Duodenal mucosa (tissue), 2 donors: Measurements from ENCODE around the gene UBA52.
"Not testable (repeated sequence)": the region's sequence is repeated elsewhere in the genome, so short reads cannot be mapped to it uniquely, and the experiment has no call there.

Experiments
- H3K27ac ChIP-seq: one replicate; pipeline ENCODE4 v1.7.0; 2013; ENCODE audit warnings: low read depth, low read length
- H3K27me3 ChIP-seq, 2 donors: one replicate each; pipeline ENCODE4 v1.7.0; 2013; ENCODE audit warnings: low read length in 2 of 2, control low read depth in 1 of 2; ENCODE audit not compliant: insufficient read depth in 2 of 2, control insufficient read depth in 1 of 2
- H3K36me3 ChIP-seq, 2 donors: one replicate each; pipeline ENCODE4 v1.7.0; 2013; ENCODE audit warnings: low read length in 2 of 2, control low read depth in 1 of 2; ENCODE audit not compliant: insufficient read depth in 2 of 2, control insufficient read depth in 1 of 2
- H3K4me1 ChIP-seq, 2 donors: one replicate each; pipeline ENCODE4 v1.7.0; 2013; ENCODE audit warnings: low read length in 2 of 2, control low read depth in 1 of 2; ENCODE audit not compliant: insufficient read depth in 2 of 2, control insufficient read depth in 1 of 2
- H3K4me3 ChIP-seq, 2 donors: one replicate each; pipeline ENCODE4 v1.7.0; 2013; ENCODE audit warnings: low read length in 2 of 2, low read depth in 1 of 2
- H3K9ac ChIP-seq, 2 donors: one replicate each; pipeline ENCODE4 v1.7.0; 2013; ENCODE audit warnings: low read length in 2 of 2, low read depth in 1 of 2
- H3K9me3 ChIP-seq, 2 donors: one replicate each; pipeline ENCODE4 v1.7.0; 2013; ENCODE audit warnings: low read length in 2 of 2, control low read depth in 1 of 2; ENCODE audit not compliant: control insufficient read depth in 1 of 2

The UBA52 gene

GRCh38 chr19:18600692-18601397 lies 29.2 kb downstream of the UBA52 start:
- H3K4me1 ChIP-seq, H3K4me3 ChIP-seq, H3K36me3 ChIP-seq, H3K27ac ChIP-seq, H3K9me3 ChIP-seq, H3K9ac ChIP-seq: not testable (repeated sequence)
- peaks cover 57 to 63% of the 10 kb centered on the region in 2 donors for H3K27me3 ChIP-seq

DNA sequence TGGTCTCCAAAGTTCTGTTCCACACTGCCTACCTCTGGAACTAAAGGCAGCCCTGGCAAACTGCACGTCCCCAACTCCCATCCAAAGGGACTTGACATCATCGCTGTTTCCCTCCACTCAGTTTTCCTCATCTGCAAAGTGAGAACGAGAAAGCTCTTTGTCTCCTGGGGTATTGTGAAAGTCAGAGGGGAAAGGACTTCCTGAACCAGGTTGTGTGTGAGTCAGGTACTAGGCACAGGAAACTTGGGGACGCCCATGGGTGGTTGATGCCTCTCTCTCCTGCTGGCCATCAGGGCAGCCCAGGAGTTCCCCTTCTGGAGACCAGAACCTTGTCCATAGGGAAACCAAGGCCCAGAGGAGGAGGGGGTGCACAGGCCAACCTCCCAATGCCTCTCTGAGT lies 30.2 kb downstream of the UBA52 start:
- Histone ChIP-seq H3K4me1 (peaks cover 0 to 2% of the 10 kb centered on the region in 2 donors), H3K9me3 (no peaks in the 10 kb centered on the region), H3K36me3 (no peaks in the 10 kb centered on the region), H3K27me3 (peaks cover 54 to 57% of the 10 kb centered on the region in 2 donors), H3K27ac (no peak overlapping the region), H3K4me3 (no peak overlapping the region), H3K9ac (no peak overlapping the region)

GRCh38 chr19:18603255-18603957 lies 31.7 kb downstream of the UBA52 start:
- peaks cover 59 to 61% of the 10 kb centered on the region in 2 donors for H3K27me3 ChIP-seq
- H3K9me3 ChIP-seq: no peaks in the 10 kb centered on the region
- H3K4me3 ChIP-seq: no peak overlapping the region
- no peak overlapping the region for H3K27ac ChIP-seq
- H3K4me1 ChIP-seq: no peaks in the 10 kb centered on the region
- H3K36me3 ChIP-seq: no peaks in the 10 kb centered on the region
- no peak overlapping the region for H3K9ac ChIP-seq

DNA sequence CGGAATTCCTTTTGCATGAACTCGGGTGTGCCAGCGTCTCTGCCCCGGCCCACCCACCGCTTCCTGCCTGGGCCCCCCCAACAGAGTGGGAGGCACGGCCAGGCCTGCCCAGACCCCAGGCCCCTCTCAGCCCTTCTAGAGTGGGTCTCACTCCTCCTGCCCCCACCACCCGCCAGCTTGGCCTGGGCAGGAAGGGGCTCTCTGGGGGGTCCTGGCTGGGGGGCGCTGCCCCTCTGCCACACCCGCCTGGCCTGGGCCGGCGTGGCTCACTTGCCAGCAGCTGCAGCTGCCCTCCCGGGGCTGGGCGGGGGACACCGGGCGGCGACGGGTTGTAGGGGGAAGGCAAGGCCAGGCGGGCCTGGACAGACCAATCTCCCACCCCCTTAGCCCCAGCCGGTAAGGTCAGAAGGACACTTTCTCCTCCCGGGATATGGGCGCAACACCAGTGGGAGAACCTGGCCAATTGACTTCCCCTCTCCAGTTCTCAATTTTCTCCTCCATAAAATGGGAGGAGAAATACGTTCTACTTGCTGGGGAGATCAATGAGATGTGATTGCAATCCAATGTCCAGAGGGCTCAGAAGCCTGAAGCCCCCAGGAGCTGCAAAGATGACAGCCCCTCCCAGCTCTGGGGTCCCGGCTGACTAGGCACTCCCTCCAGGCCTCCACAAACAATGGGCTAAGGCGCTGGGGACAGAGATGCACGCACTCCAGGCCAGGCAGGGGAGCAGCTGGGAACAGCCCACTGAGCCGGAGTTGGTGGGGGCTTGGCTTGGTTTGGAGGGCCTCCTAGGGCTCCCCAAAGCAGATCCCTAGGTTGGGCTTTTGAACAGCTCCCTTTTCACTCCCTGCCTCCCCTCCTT lies 32.5 kb downstream of the UBA52 start:
- H3K9me3 ChIP-seq: no peaks in the 10 kb centered on the region
- H3K4me3 ChIP-seq: no peak overlapping the region
- no peak overlapping the region for H3K9ac ChIP-seq
- H3K27ac ChIP-seq: no peak overlapping the region
- H3K27me3 ChIP-seq: peaks cover 62 to 63% of the 10 kb centered on the region in 2 donors
- no peaks in the 10 kb centered on the region for H3K36me3 ChIP-seq
- no peaks in the 10 kb centered on the region for H3K4me1 ChIP-seq

DNA sequence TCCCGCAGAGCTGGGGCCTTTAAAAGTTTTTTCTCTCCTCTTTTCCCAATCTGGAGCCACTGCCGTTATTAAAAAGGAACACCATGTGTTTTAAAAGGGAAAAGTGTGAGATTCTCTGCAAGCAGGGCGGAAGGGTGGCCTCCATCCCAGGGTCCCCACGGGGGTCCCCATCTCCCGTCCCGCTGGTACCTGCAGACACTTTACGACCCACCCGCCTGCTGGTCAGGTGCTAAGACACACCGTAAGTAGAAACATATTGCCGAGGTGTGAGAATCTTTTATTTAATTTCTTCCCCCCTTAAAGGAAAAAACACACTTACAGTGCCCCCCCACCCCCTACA lies 33.1 kb downstream of the UBA52 start:
- no peaks in the 10 kb centered on the region for H3K36me3 ChIP-seq
- no peak overlapping the region for H3K9ac ChIP-seq
- peaks cover 62 to 63% of the 10 kb centered on the region in 2 donors for H3K27me3 ChIP-seq
- H3K4me1 ChIP-seq: no peaks in the 10 kb centered on the region
- H3K4me3 ChIP-seq: no peak overlapping the region
- H3K27ac ChIP-seq: no peak overlapping the region
- no peaks in the 10 kb centered on the region for H3K9me3 ChIP-seq

DNA sequence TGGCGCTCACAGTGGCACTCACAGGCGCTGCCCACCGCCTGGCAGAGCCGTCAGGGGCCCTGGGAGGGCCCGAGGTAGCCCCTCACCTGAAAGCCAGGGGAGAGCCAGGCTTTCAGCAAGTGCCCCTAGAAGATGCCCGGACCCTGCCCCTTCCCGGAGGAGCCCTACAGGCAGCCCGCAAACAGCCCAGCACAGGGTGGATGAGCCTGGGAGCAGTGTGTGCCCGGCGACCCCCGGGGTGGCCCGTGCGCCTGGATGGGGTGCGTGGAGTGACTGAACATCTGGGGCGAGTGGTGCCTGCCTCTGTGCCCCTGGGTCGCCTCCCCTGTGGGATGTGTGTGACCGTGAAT lies 33.5 kb downstream of the UBA52 start:
- Histone ChIP-seq H3K9me3 (no peaks in the 10 kb centered on the region), H3K36me3 (no peaks in the 10 kb centered on the region), H3K4me3 (no peak overlapping the region), H3K27me3 (peaks cover 65 to 66% of the 10 kb centered on the region in 2 donors), H3K9ac (no peak overlapping the region), H3K27ac (no peak overlapping the region), H3K4me1 (no peaks in the 10 kb centered on the region)

GRCh38 chr19:18605546-18606280 lies 34.1 kb downstream of the UBA52 start:
- H3K4me3 ChIP-seq: no peak overlapping the region
- no peaks in the 10 kb centered on the region for H3K4me1 ChIP-seq
- H3K27ac ChIP-seq: no peak overlapping the region
- H3K36me3 ChIP-seq: no peaks in the 10 kb centered on the region
- H3K27me3 ChIP-seq: peaks cover 70 to 71% of the 10 kb centered on the region in 2 donors
- no peaks in the 10 kb centered on the region for H3K9me3 ChIP-seq
- no peak overlapping the region for H3K9ac ChIP-seq

DNA sequence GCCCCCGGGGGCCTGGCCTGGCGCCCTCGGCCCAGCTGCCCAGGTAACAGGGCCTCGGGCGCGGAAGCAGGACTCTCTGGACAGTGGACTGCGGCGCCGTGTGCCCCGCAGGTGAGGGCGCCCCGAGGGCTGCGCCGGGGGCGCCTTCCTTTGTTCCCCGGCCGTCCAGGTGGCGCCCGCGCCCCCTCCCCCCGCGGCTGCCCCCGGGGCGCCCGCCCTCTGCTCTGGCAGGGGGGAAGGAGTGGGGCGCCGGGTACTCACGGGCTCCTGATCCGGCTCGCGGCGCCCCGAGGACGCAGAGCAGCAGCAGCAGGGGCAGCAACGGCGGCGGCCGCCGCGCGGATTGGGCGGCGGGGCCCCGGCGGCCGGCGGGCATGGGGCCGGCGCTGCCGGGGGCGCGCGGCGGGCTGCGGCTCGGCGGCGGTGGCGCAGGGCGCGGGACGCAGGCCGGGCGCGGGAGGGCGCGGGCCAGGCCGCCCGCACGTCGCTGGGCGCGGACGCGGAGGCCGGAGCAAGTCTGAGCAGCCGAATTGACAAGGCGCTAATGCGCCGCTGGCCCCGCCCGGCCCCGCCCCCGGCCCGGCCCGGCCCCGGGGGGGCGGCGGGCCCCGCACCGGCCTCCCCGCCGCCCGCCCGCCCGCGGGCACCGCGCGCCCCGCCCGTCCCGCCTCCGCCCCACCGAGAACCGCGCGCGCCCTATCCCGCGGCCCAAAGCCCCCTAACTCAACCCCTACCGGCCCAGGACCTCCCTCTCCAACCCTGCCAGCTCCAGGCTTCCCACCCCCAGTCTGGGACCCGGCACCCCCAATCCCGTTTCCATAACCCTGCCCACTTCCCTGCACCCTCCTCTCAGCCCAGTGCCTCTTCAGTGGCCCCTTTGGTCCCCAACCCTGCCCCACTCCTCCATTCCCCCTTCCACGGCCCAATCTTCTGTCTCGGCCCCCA lies 34.9 kb downstream of the UBA52 start, which contains the start of gene CRLF1:
Gene CRLF1, minus strand, starts transcription at position 519 of the 945 bp plus-strand sequence. Its CDS starts 143 bp downstream, at position 376.
- no peaks in the 10 kb centered on the region for H3K9me3 ChIP-seq
- no peak within 1 kb of the TSS for H3K4me3 ChIP-seq
- no peak within 1 kb of the TSS for H3K27ac ChIP-seq
- H3K27me3 ChIP-seq: peaks cover 75 to 76% of the 10 kb centered on the region in 2 donors
- H3K4me1 ChIP-seq: no peaks in the 10 kb centered on the region
- H3K9ac ChIP-seq: no peak within 1 kb of the TSS
- no peaks in the 10 kb centered on the region for H3K36me3 ChIP-seq
